HTR-8/SVneo (cell line): Measurements from ENCODE around the gene ANXA4.
A peak's percentile ranks its signal among the peaks of the same experiment; 100 is the strongest.
"Not testable (repeated sequence)": the region's sequence is repeated elsewhere in the genome, so short reads cannot be mapped to it uniquely, and the experiment has no call there.

ENCODE experiments used
- DNase-seq: peaks from one replicate; pipeline ENCODE4 v3.0.0; 2011; ENCODE audit warnings: low spot score, mixed read lengths; ENCODE audit not compliant: insufficient read length
- FAIRE-seq: peaks from 2 replicates; lab custom pipeline; 2011; peaks lifted over from hg19 to GRCh38; lab: Jason Lieb, UNC

ANXA4 gene

DNA sequence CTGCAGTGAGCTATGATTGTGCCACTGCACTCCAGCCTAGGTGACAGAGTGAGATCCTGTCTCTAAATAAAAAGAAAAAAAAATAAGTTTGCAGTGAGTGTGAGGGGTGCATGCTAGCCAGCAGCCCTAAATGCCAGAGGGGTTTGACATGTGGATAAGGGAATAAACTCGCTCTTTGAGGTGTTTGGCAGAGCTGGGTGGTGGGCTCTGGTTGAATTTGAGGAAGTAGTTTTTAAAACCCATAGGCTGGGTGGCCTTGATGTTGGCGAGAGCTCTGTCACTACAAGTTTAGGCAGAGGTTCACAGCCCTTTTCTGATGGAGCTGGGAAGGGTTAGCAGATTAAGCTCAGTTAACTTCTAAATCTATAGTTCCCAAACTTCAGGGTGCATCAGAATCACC lies 3.1 kb downstream of the ANXA4 start:
- DNase-seq (no peak), FAIRE-seq (no peak)

DNA sequence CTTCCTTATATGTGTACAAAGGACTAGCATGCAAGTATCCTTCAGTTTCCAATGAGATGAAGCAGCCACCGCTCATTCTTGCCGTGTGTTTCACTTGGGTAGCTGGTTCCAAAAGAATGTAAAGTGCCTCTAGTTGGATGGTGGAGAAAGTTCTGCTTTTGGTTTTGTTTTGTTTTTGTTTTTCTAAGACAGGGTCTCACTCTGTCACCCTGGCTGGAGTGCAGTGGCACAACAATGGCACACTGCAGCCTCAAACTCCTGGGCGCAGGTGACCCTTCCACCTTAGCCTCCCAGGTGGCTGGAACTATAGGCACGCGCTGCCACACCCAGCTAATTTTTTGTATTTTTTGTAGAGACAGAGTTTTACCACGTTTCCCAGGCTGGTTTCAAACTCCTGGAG lies 8.3 kb downstream of the ANXA4 start:
- no peak for DNase-seq
- no peak for FAIRE-seq

DNA sequence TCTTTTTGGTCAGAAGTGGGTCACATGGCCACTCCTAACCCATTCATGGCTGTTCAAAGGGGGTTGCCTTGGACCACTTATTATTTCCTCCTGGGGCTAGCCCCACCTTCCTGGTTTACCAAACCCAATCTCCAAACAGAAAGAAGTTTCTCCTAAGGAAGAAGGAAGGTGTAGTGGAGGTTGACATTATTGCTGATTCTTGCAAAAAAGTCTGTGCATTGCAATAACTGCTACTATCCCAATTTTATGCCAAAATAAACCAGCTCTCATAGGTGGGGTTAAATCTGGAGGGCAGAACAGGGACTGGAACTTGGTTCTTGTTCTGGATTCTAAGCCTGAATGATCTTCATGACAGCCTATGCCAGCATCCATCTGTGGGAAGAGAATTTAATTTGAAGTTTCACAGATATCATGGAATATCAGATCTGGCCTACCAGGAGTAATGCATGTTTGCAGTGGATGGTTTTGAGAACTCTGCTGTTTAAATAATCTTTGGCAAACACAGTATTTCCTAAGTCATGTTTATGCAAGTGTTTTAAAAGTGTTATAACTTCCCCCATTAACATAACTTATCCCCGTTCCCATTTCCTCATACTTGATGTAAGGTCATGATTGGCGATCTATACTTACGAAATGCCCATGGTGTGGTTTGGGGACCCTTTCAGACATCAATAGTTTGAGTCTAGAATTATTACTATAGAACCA lies 11.9 kb downstream of the ANXA4 start:
- DNase-seq (no peak), FAIRE-seq (no peak)

DNA sequence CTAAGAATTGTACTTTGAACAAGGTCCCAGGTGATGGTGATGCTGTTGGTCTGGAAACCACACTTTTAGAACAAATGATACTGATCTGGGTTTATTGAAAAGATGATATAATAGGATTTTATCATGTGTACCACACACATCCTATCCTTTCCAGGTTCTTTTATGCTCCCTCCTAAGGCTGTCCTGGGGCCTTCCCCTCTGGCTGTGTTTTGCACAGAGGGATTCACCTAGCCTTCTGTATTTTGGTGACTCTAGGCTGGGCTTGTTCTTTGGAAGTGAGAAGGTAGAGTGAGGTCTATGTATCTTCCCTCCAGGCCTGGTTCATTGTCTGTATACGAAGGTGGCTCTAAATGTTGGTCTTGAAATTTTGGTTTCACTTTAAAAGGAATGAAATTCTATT lies 12.7 kb downstream of the ANXA4 start:
- no peak for DNase-seq
- no peak for FAIRE-seq

DNA sequence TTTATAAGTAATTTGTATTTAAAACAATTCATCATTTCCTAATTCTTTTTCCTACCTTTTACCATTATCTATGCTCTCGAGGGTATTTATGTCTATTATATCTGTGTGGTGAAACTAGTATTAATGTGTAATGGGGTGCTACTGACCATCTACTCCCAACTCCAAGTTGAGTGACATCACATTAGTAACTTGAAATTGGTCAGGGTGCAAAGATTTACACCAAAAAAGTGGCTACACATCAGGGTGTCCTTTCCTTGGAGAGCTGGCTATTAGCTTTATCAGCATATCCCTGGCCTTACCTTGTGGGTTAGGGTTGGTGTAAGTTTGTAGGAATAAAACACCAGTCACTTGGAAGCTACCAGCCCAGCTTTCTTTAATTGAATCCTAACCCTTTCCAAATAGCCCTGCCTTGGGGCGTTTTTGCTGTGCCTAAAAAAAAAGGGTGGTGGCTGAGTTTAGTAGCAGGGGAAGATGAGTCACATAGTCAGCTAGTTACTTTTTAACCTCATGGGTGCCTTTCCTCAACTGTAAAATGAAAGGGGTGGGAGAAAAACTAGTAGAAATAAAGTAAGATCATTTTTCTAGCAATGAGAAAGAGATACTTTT lies 14.0 kb downstream of the ANXA4 start:
- FAIRE-seq (no peak), DNase-seq (peak; percentile 71)

DNA sequence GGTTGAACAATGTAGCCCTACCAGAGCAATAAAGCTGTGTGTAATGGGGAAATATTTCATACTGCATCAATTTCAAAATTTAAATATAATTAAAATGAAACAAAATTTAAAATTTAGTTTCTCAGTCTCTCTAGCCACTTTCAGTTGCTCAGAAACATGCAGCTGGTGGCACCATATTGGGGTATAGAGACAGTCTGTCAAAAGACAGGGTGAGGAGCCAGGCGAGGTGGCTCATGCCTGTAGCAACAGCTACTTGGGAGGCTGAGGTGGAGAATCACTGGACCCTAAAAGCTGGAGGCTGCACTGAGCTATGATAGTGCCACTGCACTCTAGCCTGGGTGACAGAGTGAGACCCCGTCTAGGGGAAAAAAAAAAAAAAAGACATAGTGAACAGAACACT lies 20.1 kb downstream of the ANXA4 start:
- DNase-seq (no peak), FAIRE-seq (no peak)

DNA sequence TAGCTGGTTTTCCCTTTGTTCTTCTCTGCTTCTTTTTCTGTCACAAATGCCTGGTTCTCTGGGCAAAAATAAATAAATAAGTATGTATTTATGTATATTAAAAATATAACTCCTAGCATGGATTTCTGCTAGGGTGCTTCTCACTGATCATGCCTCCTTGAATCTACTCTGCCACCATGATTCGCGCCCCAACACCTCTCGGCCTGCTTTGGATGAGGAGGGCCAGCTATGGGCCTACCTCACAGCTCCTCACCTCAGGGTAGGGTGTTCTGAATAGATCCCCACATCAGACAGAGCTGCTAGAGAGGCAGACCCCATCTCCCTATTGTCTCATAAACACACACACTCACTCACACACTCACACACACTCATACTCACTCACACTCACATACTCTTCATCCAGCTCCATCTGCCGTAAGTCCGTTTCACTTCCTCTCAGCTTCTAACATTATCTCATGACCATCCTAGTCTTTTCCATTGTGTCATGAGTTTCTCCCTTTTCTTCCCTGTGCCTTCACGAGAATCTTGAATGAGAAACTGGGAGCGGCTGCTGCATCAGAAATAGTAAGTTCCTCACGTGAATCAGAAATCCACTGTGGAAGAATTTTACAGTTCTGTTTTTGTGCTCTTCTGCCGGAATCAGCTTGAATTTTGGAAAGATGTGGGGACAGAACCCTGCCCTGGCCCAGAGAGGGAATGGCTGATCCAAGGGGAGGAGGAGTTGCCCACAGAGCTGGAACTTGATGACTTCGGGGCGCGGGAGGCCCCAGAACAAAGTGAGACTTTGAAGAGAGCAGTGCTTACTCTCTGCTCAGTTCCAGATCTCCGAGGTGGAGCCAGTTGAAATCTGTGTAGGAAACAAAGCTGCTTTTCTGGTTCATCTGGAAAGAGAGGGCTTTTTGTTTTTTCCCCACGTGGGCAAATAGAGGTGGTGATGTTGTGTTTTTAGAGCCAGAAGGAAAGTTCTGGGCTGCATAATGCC lies 20.9 kb downstream of the ANXA4 start:
- no peak for FAIRE-seq

DNA sequence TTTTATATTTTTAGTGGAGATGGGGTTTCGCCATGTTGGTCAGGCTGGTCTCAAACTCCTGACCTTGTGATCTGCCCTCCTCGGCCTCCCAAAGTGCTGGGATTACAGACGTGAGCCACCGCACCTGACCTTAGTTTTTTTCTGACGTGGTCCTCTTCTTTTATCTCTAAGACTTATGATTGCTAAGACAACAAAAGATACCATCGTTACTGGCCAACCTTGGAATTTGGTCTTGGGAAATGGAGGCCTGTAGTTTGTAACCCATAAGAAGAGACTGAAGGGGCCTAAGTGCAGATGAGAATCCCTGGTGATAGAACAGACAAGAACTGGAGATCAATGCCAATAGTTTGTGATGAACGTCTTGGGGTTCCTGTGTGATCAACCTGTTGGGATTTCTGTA lies 21.9 kb downstream of the ANXA4 start:
- DNase-seq, FAIRE-seq: not testable (repeated sequence)

More for the DNA sequence above, 20.9 kb downstream of the ANXA4 start:
- DNase-seq, result no peak

DNA sequence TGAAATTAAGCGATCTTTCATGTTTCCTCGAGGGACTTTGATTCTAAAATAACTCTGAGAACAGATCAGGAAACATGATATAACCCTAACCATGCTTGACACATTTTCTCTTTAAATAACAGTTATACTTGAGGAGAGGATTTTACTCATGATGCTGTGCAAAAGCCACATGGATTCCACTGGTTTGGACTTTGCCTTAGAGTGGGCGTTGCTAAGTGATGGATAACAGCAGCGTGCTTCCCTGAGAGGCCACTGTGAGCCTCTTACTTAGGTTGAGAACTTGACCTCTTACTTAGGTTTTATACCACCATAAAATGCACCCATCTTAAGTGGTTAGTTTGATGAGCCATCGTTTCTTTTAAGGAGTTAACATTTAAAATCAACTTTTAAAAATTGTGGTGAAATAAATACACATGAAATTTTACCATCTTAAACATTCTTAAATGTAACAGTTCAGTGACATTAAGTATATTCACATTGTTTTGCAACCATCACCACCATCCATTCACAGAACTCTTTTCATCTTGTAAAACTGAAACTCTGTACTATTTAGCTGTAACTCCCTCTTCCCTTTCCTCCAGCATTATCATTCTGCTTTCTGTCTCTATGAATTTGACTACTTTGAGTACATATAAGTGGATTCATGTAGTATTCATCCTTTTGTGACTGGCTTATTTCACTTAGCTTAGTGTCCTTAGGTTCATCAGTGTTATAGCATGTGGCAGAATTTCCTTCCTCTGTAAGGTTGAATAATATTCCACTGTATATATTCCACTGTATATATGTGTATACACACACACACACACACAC lies 22.6 kb downstream of the ANXA4 start:
- FAIRE-seq (no peak), DNase-seq (no peak)

DNA sequence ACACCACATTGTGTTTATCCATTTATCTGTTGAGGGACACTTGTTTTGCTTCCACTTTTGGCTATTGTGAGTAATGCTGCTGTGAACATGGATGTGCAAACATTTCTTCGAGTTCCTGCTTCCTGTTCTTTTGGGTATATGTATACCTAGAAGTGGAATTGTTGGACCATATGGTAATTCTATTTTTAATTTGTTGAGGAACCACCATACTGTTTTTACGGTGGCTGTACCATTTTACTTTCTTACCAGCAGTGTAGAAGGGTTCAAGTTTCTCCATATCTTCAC lies 23.1 kb downstream of the ANXA4 start:
- FAIRE-seq (no peak), DNase-seq (no peak)

DNA sequence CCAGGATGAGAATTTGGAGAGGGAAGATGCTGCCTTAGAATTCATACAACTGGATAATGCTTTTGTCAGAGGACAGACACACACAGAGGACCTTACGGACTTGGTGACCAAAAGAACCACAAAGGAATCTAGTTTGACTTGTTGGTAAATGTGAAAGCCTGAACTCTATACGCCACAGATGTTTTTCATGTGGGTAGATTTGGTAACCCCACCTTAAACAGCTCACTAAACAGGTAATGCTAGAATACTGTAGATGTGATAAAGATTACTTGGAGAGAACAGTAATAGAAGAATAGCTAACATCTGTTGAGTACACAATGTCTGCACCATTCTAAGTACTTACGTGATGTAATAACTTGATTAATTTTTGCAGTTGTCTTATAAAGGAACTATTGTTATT lies 24.1 kb downstream of the ANXA4 start:
- DNase-seq (no peak), FAIRE-seq (no peak)

DNA sequence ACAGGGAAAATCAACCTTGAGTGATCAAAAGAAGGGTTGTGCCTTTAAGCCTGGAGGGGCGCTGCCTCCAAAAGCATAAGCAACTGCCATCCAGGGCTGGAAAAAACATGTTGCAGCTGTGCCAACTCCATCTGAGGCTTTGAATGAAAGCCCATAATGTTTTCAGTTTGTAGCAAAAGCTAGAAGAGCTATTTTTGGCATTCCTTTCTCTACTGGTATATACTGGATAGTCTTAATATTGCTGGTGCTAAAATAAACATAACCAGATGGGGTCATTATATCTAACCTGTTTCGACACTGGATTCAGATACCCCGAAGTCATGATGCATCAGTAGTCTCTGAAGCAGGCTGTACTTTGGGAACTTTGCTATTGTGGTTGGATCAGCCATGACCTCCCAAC lies 25.1 kb downstream of the ANXA4 start:
- peak; percentile 15 for DNase-seq
- no peak for FAIRE-seq

DNA sequence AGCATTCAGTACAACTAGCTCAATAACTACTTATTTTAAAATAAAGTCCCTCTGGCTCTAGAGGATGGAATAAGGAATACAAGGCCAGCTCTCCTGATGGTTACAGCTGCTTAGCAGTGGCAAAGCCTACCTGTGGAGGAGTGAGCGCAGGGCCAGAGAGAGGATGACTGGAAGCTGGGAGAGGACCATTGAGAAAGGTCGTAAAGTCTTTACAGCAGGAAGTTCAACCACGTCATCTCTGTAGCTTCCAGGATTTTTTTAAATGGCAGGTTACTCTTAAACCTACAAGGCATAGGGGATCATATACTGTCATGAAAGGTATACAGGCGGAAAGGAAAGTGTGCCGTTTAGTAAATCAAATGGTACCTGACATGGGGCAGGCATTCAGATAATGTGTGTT lies 26.3 kb downstream of the ANXA4 start:
- FAIRE-seq (no peak), DNase-seq (no peak)

DNA sequence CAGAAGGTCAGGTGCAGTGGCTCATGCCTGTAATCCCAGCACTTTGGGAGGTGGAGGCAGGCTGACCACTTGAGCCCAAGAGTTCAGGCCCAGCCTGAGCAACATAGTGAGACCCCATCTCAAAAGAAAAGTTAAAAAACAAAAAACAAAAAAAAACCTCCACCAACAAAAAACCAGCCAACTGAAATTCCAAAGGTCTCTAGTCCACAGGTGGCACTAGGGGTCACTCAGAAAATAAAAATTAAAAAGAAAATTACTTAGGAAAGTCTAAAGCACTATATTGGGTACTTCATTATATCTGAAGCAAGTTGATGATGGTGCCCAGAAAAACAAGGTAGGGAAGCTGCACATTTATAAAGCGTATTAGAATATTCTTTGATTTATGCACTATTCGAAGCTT lies 26.9 kb downstream of the ANXA4 start:
- no peak for DNase-seq
- no peak for FAIRE-seq

DNA sequence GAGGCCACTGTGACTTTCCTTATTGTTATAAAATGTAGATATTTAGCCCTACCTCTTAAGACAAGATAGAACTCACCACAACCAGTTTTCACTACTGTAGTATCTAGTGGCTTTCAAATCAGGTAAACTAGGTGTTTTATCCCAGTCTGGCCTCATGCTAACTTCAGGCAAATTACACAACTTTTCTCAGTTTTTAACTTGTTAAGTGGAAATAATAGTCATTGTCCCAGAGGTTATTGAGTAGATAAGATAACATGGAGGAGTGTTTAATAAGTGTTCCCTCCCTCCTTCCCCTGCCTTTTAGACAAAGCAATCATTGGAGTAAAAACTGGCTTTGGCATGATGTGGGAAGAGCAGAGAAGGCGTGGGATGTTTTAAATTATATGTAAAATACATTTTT lies 27.3 kb downstream of the ANXA4 start:
- DNase-seq, result no peak
- FAIRE-seq, result no peak

DNA sequence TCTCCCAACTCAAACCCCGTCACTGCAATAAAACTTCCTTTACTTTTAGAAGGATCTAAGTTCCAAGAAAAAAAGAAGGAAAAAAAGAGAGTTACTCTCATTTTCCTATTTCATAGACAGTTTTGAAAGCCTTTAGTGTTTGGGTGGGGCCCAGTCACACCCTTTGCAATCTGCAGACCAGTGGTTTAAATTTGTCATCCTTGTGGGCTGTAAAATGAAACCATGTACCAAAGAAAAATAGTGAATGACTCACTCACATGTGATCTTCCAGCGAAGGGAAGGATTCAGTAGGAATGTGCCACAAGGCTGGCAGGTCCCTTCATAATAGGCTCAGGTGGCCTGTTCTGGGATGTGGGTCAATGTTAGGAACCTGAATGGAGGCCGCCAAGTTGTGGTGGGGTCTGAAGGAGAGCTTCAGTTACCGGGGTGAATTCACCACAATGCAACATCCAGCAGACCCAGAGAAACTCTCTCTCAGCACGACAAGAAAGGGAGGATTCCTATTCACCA lies 28.3 kb downstream of the ANXA4 start:
- FAIRE-seq, result peak; percentile 46
- DNase-seq, result peak; percentile 83

DNA sequence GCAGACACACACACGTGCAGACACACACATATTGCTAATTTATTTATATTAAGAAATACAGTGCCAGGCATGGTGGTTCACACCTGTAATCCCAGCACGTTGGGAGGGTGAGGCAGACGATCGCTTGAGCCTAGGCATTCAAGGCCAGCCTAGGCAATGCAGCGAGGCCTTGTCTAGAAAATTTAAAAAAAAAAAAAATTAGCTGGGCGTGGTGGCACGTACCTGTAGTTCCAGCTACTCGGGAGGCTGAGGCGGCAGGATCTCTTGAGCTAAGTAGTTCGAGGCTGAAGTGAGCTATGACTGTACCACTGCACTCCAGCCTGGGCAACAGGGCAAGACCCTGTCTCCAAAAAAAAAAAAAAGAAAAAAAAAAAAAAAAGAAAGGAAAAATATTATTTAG lies 28.8 kb downstream of the ANXA4 start:
- DNase-seq (no peak), FAIRE-seq (no peak)

DNA sequence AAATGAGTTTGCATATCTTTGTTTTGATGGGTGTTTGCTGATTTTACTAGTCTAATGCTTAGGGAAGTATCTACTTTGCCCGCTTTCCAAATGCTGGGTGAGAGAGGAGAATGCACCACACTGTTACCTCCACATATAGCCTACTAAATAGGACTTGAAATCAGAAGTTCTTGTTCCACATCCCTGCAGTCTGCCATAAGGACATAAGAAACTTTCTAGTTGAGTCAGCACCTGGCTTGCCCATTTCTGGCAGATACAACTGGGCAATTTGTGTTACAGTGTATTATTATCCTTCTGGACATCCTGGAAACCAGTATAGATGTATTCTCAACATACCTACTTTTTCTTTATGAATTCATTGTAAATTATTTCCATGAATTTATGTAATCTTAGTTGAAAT lies 29.5 kb downstream of the ANXA4 start:
- no peak for FAIRE-seq
- DNase-seq, result no peak

DNA sequence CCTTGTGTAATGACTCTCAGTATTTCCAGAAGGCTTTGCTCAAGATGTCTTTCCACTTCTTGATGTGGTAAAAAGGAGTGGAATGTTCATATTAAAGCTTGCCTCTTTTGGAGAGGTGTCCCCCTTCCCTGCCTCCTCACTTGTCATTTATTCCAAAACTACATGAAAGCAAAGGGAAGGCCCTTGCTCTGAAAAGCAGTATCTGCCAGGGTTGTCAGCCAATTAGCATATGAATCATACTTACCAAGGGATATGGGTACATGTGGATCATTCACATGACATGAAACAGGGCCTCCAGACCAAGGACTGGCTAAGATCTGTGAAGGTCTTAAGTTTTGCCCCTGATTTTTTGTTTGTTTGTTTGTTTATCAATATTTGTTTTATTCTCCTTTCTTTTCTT lies 31.3 kb downstream of the ANXA4 start:
- no peak for FAIRE-seq

DNA sequence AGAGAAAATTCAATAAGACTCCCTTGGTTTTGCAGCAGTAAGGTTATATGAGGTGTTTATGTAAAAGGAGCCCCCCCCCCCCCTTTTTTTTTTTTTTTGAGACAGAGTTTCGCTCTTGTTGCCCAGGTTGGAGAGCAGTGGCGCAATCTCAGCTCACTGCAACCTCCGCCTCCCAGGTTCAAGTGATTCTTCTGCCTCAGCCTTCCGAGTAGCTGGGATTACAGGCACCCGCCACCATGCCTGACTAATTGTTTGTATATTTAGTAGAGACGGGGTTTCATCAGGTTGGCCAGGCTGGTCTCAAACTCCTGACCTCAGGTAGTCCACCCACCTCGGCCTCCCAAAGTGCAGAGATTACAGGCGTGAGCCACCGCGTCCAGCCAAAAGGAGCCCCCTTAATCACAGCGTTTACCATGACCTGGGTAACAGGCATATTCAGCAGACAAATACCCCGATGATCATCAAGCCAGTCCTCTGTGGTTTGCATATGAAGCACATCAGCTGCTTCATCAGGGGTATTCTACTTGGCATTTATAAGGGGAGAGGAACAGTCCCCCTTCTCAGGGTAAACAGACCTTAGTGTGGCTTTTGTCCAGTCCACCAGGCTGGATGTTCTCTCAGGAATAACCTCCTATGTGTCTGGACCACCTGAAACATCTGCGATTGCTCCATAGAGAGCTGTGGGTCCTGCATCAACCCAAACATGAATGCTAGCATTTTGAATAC lies 32.5 kb downstream of the ANXA4 start:
- not testable (repeated sequence) for FAIRE-seq, DNase-seq

More for the DNA sequence above, 31.3 kb downstream of the ANXA4 start:
- DNase-seq, result no peak
